ENCODE results near the gene LRRK1.

The LRRK1 gene

GRCh38 chr15:100893261-100893963 is 25.7 kb upstream of the LRRK1 start:
- FAIRE-seq = no peak

DNA sequence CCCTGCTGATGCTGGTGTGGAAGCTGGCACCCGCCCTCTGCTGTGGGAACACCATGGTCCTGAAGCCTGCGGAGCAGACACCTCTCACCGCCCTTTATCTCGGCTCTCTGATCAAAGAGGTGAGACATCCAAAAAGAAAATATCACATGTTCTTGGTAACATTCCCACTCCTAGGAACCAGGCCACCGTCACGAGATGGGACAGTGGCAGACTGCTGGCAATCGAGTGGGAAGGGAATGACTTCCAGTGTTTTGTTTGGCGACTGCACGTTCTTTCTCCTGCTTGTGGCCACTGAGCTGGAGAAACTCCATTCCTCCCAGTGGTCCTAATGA is 25.2 kb upstream of the LRRK1 start:
- FAIRE-seq = no peak

DNA sequence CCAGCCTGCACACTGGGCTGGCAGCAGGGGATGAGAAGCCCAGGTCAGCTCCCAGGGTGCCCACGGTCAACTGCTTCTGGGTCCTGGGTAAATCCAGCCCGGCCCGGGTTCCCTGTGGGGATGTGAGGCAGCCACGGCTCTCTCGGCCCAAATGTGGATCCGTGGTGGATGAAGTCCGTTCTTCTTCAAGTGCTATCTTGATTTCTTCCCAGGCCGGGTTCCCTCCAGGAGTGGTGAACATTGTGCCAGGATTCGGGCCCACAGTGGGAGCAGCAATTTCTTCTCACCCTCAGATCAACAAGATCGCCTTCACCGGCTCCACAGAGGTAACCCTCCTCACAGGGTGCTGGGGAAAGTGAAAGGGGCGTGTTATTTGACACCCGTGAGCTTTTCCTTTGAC is 23.4 kb upstream of the LRRK1 start:
- FAIRE-seq = no peak

DNA sequence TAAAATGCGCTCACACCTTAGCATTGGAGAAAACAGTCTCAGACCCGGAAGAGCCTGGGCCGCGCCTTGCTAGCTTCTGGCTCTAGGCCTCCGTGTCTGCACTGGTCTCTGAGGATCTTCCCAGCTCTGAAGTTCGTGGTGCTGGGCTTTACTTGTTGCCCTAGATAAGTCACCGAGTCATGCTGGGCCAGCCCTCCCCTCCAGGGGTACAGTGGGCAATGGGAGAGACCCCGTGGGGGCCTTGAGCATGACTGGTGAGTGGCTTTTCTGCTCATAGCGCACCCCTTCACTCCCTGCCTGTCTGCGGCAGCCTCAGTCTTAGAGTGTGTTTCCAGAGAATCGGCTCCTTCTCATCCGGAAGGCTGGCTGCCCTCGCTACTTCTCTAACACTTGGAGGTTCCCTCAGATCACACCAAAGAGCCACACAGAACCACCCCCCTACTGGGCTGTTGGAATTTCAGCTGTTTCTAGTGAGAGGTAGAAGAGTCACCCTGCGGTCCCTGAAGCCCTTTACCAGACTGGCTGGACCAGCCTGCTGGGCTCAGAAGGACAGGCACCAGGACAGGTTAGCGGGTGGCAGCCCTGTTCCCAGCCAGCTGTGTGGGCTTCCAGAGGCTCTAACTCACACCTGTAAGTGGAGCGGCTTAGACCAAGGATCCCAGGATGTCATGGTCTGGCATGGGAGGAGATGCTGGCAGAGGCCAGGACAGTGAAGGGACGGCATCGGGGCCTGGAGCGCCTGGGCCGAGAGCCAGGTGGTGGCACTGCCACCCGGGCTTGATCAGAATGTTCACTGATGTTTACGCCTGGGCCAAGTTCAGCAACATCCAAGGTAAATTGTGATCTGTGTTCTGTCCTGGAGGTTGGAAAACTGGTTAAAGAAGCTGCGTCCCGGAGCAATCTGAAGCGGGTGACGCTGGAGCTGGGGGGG is 21.7 kb upstream of the LRRK1 start:
- FAIRE-seq = no peak

- FAIRE-seq = no peak
Observed at GRCh38 chr15:100898152-100898490, 21.0 kb upstream of the LRRK1 start.

DNA sequence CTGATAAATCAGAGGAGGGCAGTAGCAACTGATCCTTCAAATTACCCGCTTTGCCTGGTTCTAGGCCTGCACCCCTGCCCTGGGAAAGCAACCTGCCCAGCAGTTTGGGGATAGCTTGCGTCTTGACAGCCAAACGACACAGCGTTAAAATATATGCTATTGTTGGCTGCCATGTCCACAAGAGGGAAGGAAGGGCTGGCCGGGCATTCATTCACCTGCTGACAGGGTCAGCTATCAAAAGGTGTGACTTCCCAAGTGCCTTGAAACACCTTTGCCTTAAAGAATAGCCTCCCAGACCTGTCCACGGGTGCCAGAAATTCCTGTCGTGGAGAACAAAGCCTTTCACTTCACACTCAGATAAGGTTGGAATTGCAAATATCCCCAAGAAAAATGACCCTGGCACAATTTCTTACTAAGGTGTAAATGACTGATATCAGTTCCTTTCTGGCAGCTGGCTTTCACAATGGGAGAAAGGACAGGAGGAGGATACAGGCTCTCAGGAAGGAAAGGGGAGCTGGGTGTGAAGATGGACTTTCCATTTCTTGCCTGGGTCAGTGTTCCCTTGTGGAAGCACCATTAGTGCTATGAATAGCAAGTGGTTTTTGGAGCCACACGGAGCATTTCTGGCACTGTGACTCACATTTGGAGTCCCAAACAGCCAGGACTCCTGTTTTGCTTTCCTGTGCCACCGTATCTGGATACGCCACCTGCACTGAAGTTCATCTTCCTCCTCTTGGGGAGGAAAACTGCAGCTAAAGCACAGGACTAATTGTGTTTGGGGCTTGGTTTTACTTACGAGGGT is 20.3 kb upstream of the LRRK1 start:
- no peak for FAIRE-seq

DNA sequence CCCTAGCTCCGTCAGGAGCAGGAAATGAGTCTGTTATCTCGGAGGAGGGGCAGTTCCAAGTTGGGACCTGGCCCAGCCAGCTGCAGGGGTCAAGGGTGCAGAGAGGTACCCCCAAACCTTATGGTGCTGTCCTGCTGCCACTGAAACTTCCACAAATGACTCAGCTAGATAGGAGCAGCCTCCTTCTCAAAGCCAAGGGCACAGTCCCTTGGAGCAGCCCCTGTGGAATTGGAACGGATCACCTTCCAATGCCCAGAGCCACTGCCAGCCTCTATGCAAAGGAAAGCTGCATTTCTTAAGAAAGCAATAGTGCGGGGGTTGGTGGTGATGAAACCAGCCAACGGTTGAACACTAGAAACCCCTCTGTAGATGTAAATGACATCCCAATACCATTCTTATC is 19.6 kb upstream of the LRRK1 start:
- no peak for FAIRE-seq

DNA sequence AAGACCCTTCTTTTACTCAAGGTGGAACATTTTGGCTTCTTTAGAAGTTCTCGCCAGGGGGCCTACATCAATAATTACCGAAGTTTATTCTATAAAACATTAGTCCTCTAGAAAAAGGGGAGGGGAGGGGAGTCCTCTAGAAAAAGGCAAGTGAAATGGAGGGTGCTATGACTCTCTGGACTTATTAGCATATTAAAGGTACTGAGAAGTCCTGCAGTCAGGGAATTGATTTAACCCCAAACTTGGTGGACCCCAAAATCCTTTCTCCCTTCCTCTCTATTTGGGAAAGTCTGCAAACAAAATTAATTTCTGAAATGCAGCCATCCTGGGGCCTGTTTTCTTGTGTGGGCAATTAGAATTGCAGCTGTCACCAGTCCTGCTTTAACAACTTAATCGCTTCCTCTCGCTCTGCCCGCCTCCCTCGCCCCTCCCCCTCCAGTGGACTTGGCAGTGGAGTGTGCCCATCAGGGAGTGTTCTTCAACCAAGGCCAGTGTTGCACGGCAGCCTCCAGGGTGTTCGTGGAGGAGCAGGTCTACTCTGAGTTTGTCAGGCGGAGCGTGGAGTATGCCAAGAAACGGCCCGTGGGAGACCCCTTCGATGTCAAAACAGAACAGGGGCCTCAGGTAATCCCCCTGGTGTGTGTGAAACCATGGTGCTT is 18.9 kb upstream of the LRRK1 start:
- FAIRE-seq = no peak

DNA sequence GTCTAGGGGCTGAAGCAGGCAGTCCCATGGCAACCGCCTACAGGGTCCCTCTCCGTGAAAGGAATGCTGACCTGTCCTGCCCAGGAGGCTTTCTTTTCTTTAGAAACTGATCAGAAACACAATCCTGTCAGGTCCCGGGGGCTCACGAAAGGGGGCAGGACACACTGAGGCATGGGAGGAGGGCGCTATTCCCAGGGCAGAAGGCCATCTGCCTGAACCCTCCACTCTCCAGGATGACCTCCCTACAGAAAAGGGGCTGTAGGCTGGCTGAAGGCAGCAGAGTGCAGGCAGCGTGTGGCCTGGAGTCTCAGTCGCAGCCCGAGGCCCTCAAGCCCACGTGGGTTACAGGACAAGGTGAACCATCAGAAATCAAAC is 18.4 kb upstream of the LRRK1 start:
- FAIRE-seq = no peak

- FAIRE-seq = no peak
Observed at GRCh38 chr15:100901296-100901695, 17.9 kb upstream of the LRRK1 start.

DNA sequence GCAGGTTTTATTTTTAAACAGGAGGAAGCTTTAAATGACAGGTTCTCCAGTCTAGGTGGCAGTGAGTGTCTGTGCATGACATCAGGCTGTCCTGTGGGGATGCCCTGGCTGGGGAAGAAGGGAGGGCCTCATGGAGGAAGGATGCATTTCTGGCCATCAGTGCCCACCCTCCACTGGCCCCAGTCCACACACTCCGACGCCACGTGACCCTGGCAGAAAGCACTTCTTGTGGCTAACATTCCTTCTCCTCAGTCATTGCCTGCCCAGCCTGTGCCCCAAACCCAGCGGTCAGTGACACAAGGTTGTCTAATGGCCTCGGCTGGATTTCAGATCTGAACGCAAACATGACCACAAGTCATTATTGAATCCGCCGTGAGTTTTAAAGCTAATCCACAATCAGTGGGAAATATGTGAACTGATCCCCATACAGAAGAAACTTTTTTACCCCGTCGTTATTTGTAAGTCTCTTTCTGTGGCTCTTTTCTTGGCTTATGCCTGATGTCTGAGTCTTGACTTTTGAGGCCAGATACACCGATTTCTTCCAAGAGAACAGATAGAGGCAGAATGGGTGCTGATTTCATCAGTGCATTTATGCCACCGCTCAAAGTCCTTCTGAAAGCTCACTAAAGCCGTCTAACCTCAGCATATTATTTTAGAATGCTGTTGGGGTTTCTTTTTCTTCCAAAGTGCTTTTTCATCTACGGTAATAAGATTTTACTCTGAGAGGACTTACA is 17.3 kb upstream of the LRRK1 start:
- FAIRE-seq = no peak

GRCh38 chr15:100902436-100903167 is 16.6 kb upstream of the LRRK1 start:
- no peak for FAIRE-seq

GRCh38 chr15:100903168-100903554 is 16.0 kb upstream of the LRRK1 start:
- FAIRE-seq = no peak

- no peak for FAIRE-seq
Observed at GRCh38 chr15:100905850-100906249, 13.3 kb upstream of the LRRK1 start.

- FAIRE-seq = no peak
Observed at GRCh38 chr15:100908466-100908865, 10.7 kb upstream of the LRRK1 start.

GRCh38 chr15:100909565-100909964 is 9.6 kb upstream of the LRRK1 start:
- FAIRE-seq = no peak

DNA sequence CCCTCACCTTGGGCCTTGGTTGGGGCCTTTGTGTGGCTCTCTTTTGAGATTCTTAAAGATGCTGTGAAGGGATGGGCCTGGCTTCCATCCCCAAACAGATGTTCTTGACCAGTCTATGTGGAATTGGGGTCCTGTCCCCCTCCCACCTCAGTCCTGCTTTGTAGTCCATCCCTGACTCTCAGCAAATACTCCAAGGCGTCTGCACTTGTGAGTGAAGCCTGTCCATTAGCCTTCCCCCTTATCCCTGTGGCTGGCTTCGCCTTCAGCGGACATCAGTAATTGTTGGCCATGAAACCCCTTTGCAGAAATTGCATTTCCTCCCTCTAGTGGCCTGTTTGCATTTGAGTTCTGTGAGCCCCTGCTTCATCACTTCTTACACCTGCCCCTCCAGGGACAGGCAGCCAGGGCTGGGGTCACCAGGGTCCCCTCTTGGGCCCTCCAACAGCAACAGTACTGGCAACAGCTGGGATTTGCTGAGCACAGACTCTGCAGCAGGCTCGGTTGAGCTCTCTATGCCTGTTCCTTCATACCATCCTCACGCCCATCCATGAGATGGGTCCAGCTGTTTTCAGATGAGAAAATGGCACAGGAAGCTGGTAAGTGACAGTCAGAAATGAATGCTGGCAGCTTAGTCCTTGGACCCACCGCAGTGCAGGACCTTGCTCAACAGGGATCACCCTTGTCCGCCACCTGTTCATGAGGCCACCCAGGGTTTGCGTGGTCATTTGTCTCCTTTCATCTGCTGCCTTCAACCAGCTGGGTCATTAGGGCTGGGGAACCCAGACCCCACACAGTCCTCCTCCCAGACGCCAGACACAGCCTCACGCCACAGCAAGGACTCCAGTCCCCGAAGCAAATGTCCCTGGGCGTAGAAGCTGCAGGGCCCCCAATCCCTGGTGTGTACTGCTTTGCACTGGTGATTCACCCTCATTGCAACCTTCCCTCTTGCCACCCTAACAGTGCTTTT is 8.9 kb upstream of the LRRK1 start:
- FAIRE-seq = no peak

DNA sequence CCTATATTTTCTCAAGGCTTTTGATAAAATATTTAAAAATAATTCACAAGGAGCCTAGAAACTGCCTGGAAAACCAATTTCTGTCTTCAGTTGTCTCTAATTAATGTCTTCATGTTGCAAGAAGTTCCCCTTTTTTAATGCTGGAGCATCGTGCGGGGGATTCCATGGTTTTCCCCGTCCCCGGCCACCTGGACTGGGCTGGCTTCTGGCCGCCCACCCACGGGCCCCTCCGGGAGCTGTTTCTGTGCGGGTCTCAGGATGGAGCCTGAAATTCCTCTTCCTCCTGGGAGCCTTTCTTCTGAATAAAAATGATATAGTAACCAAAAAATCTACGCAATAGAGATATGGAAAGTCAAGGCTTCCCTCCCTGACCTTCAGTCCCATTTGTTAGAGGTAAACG is 8.1 kb upstream of the LRRK1 start:
- FAIRE-seq = no peak

GRCh38 chr15:100913961-100914360 is 5.2 kb upstream of the LRRK1 start:
- FAIRE-seq = no peak

DNA sequence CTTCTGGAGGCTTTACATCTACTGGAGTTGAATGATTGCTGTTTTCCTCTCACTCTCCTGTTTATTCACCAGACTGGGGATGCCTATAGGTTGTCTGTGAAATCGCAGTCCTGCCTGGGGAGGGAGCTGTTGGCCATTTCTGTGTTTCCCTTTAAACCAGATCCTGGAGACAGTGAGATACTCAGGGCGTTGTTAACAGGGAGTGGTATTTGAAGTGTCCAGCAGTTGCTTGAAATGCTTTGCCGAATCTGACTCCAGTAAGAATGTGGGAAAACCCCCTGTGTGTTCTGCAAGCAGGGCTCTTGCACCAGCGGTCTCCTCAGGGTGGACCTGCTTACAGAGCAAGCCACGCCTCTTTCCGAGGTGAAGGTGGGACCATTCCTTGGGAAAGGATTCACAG is 4.3 kb upstream of the LRRK1 start:
- FAIRE-seq = no peak

Data from G401.6 (cell line).